Muscle layer of duodenum (tissue), 2 donors: ENCODE measurements around the gene HOXD4.

ENCODE experiments used
- H3K27ac ChIP-seq: one replicate; pipeline ENCODE4 v1.7.0; 2013; ENCODE audit warnings: mild to moderate bottlenecking, low read length
- H3K27me3 ChIP-seq: one replicate; pipeline ENCODE4 v1.7.0; 2013; ENCODE audit warnings: low read depth, mild to moderate bottlenecking, control low read depth, low read length
- H3K36me3 ChIP-seq, 2 donors: one replicate each; pipeline ENCODE4 v1.7.0; 2013; ENCODE audit warnings: low read length in 2 of 2, control low read depth in 1 of 2, mild to moderate bottlenecking in 1 of 2; ENCODE audit not compliant: insufficient read depth in 2 of 2, control insufficient read depth in 1 of 2
- H3K4me1 ChIP-seq, 2 donors: one replicate each; pipeline ENCODE4 v1.7.0; 2013; ENCODE audit warnings: low read length in 2 of 2, mild to moderate bottlenecking in 2 of 2, control low read depth in 1 of 2, moderate library complexity in 1 of 2; ENCODE audit not compliant: insufficient read depth in 2 of 2, control insufficient read depth in 1 of 2
- H3K4me3 ChIP-seq, 2 donors: one replicate each; pipeline ENCODE4 v1.7.0; 2013; ENCODE audit warnings: low read length in 2 of 2, low read depth in 1 of 2, mild to moderate bottlenecking in 1 of 2
- H3K9me3 ChIP-seq, 2 donors: one replicate each; pipeline ENCODE4 v1.7.0; 2013; ENCODE audit warnings: low read length in 2 of 2, control low read depth in 1 of 2, mild to moderate bottlenecking in 1 of 2; ENCODE audit not compliant: control insufficient read depth in 1 of 2
- donor health status: healthy.

HOXD4 gene

DNA sequence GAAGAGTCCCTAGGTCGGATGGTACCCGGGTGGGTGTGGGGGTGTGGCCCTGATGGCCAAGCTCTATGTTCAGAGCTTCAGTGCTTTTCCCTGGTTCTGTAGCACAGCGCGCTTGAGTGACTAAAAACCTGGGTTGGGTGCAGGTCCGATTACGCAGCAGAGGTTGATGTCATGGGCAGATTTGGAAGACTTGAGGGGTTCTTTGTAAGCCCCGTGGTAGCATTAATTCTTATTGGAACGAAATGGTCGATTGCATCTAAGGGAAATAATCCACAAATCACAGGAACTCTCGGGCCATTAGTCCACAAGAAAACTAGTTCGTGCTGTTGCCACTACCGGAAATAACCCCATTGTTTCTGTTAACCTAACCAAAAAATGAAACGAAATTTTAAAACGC is 12.8 kb upstream of the HOXD4 start:
- Histone ChIP-seq H3K27me3 (peaks cover 77% of the 10 kb centered on the region), H3K9me3 (peaks cover 0 to 5% of the 10 kb centered on the region in 2 donors), H3K4me1 (peaks cover 0 to 19% of the 10 kb centered on the region in 2 donors), H3K36me3 (no peaks in the 10 kb centered on the region), H3K4me3 (no peak overlapping the region), H3K27ac (peak overlapping the region; percentile 36)

DNA sequence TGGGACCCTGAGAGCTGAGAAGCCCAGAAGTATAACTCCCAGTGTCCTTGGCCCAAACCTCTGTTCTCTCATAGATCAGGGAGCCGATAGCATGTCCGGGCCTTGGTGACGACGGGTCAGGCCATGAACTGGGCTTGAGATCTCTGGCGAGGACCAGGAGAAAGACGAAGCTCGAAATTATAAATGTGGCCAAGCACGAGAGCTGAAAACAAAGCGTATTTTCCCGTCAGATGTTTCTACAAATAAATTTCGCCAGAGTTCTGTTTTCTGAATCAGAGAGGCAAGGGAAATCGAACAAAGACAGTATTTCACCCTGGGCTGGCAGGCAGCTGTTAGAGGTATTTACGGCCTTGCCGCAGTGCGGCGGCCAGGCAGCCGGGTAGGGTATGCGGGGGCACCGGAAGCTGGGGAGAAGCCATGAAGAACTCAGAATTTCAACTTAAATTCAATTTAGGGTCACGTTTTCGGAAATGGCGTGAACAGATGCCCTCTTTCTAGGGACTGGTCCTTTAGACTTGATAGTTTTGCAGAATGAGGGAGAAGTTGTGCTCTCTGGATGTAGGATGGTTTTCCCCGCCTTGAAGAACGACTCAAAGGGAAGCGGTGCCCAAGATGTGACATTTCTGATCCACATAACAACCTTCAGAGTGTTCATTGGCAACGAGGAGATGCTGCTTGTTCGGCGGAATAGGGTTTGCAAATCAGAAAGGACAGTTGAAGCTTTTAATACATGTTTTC is 12.3 kb upstream of the HOXD4 start:
- H3K27ac ChIP-seq = peak overlapping the region; percentile 36
- H3K9me3 ChIP-seq = peaks cover 0 to 5% of the 10 kb centered on the region in 2 donors
- no peak overlapping the region for H3K4me3 ChIP-seq
- no peaks in the 10 kb centered on the region for H3K36me3 ChIP-seq
- H3K4me1 ChIP-seq = peaks cover 0 to 19% of the 10 kb centered on the region in 2 donors
- H3K27me3 ChIP-seq = peaks cover 72% of the 10 kb centered on the region

DNA sequence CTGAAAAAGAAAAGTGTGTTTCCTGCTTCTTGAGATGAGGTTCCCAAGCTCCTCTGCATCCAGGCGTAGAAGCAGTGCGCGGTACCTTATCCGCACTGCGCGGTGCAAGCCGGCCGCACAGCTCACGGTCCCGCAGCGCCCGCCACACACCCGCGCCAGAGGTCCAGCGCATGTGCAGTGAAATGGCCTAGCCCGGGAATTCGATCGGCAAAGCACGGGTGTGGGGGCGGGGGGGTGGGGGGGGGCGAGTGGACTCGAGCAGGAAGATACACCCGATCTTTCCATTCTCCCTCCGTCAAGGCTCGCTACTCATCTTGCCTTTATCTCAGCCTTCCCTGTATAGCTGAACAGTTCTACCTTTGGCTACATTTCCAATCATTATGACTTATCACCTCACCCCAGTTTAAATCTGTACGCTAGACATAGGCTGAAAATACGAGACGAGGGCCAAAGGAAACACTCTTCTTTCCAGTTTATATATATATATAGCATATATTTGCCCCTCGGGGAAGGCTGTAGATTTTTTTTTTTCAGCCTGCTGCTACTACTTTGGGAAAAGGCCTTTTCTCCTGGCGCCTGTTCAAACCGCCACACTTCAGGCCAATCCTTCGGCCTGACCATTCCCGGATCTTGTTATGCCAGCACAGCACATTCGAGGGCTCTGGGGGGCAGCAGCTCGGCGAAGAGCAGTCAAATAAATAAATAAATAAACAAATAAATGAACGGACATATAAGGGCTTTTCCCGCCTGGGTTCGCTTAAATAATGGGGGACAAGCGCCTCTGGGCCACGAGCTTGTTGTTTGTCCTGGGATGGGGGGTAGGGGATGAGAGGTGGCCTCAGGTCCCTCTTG is 11.5 kb upstream of the HOXD4 start:
- H3K27me3 ChIP-seq = peaks cover 68% of the 10 kb centered on the region
- H3K4me1 ChIP-seq = peaks cover 0 to 19% of the 10 kb centered on the region in 2 donors
- H3K9me3 ChIP-seq = peaks cover 0 to 5% of the 10 kb centered on the region in 2 donors
- H3K4me3 ChIP-seq = peak overlapping the region; percentile 26 to 59
- H3K27ac ChIP-seq = peak overlapping the region; percentile 36
- H3K36me3 ChIP-seq = no peaks in the 10 kb centered on the region

DNA sequence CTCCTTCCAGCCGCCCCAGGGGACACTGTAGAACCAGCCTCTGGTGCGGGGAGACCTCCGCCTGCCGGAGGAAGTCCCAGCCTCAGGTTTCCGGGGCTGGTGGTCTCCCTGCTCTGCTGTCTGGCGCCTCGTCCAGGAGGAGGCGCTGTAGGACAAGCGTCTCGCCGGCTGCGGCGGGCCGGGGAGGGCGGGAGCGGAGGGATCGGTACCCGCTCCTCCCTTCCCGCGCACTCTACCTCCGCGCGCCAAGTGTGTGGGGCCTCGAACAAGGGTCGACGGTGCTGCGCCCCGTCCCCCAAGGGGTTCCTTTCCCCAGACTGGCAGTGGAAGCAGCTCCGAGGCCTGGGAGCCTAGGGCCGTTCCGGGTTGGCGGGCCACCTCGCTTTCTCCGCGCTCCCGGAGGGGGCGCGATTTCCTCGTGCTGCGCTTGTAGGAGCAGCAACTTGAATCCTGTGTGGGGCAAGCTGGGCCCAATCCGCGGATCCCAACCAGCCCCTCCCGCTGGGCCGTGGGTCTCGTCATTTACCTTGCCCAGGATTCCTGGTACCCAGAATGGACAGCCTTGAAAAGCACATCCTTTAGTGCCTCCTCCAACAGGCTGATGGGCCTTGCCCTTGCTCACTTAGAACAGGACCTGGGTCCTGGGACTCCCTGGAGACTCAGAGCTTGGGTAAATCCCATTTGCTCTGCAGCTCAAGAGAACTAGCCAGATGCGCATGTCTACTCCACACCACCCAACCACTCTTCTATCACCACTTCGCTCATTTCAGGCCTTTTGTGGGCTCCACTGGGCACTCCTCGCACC is 10.6 kb upstream of the HOXD4 start:
- H3K4me1 ChIP-seq = peaks cover 0 to 19% of the 10 kb centered on the region in 2 donors
- H3K27ac ChIP-seq = no peak overlapping the region
- peaks cover 0 to under 1% of the 10 kb centered on the region in 2 donors for H3K9me3 ChIP-seq

DNA sequence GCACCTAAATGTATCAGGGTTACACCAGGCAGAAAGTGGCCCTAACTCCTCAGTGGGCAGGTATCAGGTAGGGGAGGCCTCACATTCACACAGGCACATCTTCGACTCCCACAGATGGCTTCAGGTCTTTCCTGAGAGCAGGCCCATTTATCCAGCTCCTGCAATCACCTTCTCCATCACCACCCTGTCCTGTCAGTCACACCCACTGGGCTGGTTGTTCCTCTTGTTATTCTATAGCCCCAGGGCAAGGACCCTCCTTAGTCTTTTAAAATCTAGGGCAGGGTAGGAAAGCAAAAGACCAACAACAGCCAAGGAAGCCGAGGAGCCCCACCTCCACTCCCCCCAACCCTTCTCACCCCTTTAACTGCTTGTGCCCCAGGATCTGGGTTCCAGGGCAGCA is 9.1 kb upstream of the HOXD4 start:
- peaks cover 0 to 13% of the 10 kb centered on the region in 2 donors for H3K4me1 ChIP-seq
- peaks cover 0 to 5% of the 10 kb centered on the region in 2 donors for H3K9me3 ChIP-seq
- H3K27ac ChIP-seq = no peak overlapping the region
- no peak overlapping the region for H3K4me3 ChIP-seq
- peaks cover 70% of the 10 kb centered on the region for H3K27me3 ChIP-seq
- H3K36me3 ChIP-seq = no peaks in the 10 kb centered on the region

More for the DNA sequence above, 10.6 kb upstream of the HOXD4 start:
- Histone ChIP-seq H3K4me3 (peak overlapping the region; percentile 26 to 59), H3K36me3 (no peaks in the 10 kb centered on the region), H3K27me3 (peaks cover 68% of the 10 kb centered on the region)

DNA sequence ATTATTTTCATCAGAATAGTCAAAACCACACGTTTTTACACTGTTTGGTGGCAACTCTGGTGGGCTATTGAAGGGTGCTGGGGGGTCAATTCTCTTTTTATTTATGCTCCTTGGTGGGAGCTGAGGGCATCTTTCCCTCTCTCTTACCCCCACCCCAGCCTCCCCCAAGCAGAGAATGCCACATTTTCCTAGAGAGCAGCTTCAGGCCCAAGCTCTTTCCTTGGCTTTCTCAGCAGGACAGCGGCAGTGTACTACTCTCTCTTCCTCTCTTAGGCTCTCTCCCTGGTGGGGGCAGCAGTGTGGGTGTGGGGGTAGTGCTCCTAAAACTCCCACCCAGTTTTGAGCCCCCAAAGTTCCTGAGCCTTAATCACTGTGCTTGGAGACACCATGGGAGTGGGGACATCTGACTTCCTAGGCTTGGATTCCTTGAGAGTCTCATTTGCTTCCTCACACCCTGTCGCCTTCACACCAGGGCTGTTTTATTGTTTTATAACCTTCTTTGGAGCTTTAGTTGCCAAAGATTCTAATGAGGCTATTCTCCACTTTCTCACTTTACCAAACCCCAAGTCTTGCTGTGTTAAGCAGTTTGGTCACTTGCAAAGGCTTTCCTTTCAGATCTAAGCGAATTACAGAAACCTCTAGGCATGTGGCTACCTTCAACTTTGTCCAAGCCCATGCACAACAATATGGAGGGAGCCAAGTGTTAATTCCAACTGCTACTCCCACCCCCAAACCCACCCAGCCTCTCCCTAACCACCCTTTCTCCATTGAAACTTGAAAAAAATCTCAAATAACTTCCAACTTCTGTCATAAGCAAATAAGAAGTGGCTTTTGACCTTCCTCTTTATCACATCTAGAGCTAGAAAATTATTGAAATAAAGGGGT is 6.0 kb upstream of the HOXD4 start:
- Histone ChIP-seq H3K9me3 (peaks cover 0 to 9% of the 10 kb centered on the region in 2 donors), H3K27me3 (peaks cover 70% of the 10 kb centered on the region)

DNA sequence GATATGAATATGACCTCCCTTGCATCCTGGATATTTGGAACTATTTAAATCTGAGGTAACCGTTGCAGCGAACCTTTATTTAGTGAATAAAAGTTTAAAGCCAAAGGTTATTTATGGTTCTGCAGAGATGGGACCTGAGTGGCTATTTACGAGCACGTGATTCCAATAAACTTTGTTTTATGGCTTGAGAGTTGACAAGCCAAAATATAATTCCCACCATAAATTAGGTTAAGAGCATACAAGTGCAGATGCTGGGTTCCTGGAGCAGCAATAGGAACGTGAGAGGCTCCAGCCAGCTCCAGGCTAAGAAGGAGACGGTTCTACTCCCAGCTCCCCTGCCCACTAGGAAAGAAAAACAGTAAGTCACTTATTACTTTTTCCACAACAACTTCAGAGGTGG is 5.2 kb upstream of the HOXD4 start:
- no peak overlapping the region for H3K4me3 ChIP-seq
- peaks cover 0 to 6% of the 10 kb centered on the region in 2 donors for H3K4me1 ChIP-seq
- H3K27ac ChIP-seq = no peak overlapping the region
- peaks cover 70% of the 10 kb centered on the region for H3K27me3 ChIP-seq
- H3K36me3 ChIP-seq = no peaks in the 10 kb centered on the region
- H3K9me3 ChIP-seq = peaks cover 0 to 9% of the 10 kb centered on the region in 2 donors

More for the DNA sequence above, 6.0 kb upstream of the HOXD4 start:
- Histone ChIP-seq H3K4me3 (no peak overlapping the region), H3K27ac (no peak overlapping the region), H3K36me3 (no peaks in the 10 kb centered on the region), H3K4me1 (peaks cover 0 to 13% of the 10 kb centered on the region in 2 donors)

DNA sequence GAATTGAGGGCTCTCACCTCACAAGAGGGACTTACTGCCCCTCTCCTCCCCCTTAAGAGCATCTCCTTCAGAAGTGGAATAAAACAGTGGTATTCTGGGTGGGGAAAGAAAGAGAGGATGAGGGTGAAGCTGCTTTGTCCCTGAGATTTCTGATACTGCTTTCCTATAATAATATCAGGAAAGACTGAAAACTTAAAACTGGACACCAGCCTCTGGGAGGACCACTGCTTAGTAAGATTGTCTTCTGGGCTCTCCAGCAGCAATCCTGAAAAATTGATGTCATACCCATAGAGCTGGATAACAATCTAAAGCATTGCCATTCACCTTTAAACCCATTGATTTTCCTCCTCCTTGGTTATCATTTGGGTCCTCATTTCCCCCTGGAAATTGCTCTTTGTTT is 4.7 kb upstream of the HOXD4 start:
- Histone ChIP-seq H3K36me3 (no peaks in the 10 kb centered on the region), H3K9me3 (peaks cover 0 to 9% of the 10 kb centered on the region in 2 donors), H3K27ac (no peak overlapping the region), H3K4me3 (no peak overlapping the region), H3K4me1 (peaks cover 0 to 11% of the 10 kb centered on the region in 2 donors), H3K27me3 (peaks cover 70% of the 10 kb centered on the region)

DNA sequence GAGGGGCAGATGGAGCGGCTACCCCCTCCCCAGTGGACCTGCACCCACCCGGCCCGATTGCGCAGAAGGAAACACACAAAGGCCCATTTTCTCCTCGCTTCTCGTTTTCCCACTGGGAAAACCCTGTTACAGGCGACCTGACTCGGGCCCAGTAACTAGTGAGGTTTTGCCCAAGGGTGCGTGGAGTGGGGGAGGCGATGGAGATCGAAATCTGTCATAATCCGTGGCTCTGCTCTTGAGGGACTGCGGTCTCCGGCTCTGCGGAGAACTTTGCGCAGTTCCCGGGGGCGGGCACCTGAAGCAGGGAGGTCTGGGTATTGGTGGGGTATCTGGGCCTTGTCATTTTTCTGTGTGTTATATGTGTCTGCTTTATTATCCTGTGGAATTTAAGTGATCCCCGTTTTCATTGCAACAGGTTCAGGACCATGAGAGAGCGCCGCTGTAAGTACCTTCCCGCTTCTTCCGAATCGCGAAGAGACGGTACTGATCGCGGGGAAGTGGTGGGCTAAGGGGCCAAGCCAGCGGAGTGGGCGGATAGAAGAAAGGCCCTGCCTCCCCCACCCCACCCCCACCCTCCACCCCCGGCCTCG is 4.0 kb upstream of the HOXD4 start:
- H3K36me3 ChIP-seq = no peaks in the 10 kb centered on the region
- H3K4me3 ChIP-seq = no peak overlapping the region
- no peak overlapping the region for H3K27ac ChIP-seq
- H3K27me3 ChIP-seq = peaks cover 71% of the 10 kb centered on the region
- H3K4me1 ChIP-seq = peaks cover 0 to 15% of the 10 kb centered on the region in 2 donors
- peaks cover 0 to 9% of the 10 kb centered on the region in 2 donors for H3K9me3 ChIP-seq
